22Rv1 (cell line): ENCODE measurements around the gene ZNF862.

ENCODE experiments used
- ZFX ChIP-seq: fragments of 450-650 bp; IDR thresholded peaks from 2 replicates; pipeline ENCODE4 v1.6.1; 2017; ENCODE audit warnings: antibody characterized with exemption, borderline replicate concordance
- TF ChIP-seq, protein P1 (sequence below): fragments of 450-650 bp; IDR thresholded peaks from 2 replicates; pipeline ENCODE4 v1.5.1; 2017; ENCODE audit warnings: mild to moderate bottlenecking

DNA sequence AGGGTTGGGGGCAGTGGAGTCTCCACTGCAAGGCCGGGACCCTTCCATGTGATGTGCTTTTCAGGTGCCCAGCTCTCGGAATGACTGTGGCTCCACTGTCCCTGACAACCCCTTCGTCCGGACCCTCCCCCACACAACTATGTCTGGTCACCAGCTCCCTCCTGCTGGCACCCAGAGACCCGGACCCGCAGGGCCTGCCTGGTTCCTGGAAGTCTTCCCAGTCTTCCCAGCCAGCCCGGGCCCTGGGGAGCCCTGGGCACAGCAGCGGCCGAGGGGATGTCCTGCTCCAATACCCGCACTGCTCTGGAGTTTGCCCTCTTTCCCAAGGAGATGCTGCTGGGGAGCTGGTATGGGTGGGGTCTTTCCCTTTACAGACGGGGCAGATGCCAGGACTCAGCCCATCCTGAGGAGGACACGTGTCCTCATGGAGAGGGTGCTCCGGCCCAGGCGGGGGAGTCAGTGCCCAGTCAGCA lies 41.1 kb downstream of the ZNF862 start:
- TF ChIP-seq, protein P1, sequence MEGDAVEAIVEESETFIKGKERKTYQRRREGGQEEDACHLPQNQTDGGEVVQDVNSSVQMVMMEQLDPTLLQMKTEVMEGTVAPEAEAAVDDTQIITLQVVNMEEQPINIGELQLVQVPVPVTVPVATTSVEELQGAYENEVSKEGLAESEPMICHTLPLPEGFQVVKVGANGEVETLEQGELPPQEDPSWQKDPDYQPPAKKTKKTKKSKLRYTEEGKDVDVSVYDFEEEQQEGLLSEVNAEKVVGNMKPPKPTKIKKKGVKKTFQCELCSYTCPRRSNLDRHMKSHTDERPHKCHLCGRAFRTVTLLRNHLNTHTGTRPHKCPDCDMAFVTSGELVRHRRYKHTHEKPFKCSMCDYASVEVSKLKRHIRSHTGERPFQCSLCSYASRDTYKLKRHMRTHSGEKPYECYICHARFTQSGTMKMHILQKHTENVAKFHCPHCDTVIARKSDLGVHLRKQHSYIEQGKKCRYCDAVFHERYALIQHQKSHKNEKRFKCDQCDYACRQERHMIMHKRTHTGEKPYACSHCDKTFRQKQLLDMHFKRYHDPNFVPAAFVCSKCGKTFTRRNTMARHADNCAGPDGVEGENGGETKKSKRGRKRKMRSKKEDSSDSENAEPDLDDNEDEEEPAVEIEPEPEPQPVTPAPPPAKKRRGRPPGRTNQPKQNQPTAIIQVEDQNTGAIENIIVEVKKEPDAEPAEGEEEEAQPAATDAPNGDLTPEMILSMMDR = no peak
- no peak for TF ChIP-seq ZFX
